PC-9 (cell line): Measurements from ENCODE around the gene SLC41A3.
"Not testable (repeated sequence)": the region's sequence is repeated elsewhere in the genome, so short reads cannot be mapped to it uniquely, and the experiment has no call there.

Source experiments
- EZH2 ChIP-seq: fragments of 200-600 bp; sonication (generic); IDR thresholded peaks from 2 replicates; pipeline ENCODE4 v1.8.0; 2017; ENCODE audit warnings: antibody characterized with exemption, low read depth
- TF ChIP-seq, protein P1 (sequence below): fragments of 200-600 bp; sonication (generic); conservative IDR thresholded peaks from 2 replicates; pipeline ENCODE4 v1.6.1; 2017; ENCODE audit warnings: mixed run types, antibody characterized with exemption, mild to moderate bottlenecking, moderate library complexity

DNA sequence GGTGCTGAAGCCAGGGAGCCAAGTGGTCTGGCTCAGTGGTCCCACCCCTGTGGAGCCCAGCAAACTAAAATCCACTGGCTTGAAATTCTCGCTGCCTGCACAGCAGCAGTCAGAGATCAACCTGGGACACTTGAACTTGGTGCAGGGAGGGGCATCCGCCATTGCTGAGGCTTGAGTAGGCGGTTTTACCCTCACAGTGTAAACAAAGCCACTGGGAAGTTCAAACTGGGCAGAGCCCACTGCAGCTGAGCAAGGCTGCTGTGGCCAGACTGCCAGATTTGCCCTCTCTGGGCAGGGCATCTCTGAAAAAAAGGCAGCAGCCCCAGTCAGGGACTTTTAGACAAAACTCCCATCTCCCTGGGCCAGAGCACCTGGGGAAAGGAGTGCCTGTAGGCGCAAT lies 87.2 kb downstream of the SLC41A3 start:
- TF ChIP-seq, protein P1, sequence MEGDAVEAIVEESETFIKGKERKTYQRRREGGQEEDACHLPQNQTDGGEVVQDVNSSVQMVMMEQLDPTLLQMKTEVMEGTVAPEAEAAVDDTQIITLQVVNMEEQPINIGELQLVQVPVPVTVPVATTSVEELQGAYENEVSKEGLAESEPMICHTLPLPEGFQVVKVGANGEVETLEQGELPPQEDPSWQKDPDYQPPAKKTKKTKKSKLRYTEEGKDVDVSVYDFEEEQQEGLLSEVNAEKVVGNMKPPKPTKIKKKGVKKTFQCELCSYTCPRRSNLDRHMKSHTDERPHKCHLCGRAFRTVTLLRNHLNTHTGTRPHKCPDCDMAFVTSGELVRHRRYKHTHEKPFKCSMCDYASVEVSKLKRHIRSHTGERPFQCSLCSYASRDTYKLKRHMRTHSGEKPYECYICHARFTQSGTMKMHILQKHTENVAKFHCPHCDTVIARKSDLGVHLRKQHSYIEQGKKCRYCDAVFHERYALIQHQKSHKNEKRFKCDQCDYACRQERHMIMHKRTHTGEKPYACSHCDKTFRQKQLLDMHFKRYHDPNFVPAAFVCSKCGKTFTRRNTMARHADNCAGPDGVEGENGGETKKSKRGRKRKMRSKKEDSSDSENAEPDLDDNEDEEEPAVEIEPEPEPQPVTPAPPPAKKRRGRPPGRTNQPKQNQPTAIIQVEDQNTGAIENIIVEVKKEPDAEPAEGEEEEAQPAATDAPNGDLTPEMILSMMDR = not testable (repeated sequence)
- not testable (repeated sequence) for TF ChIP-seq EZH2
